Stimulated activated CD8-positive, alpha-beta memory T cell treated with anti-CD3 and anti-CD28 coated beads, Interleukin-4, amount 100 ng/mL, for 24 hours (primary cell): ENCODE results near the gene SLC6A7.
A peak's percentile ranks its signal among the peaks of the same experiment; 100 is the strongest.

Source experiments
- DNase-seq: peaks from one replicate; pipeline ENCODE4 v3.0.0-alpha.2; 2020; ENCODE audit warnings: low read depth

Gene SLC6A7

DNA sequence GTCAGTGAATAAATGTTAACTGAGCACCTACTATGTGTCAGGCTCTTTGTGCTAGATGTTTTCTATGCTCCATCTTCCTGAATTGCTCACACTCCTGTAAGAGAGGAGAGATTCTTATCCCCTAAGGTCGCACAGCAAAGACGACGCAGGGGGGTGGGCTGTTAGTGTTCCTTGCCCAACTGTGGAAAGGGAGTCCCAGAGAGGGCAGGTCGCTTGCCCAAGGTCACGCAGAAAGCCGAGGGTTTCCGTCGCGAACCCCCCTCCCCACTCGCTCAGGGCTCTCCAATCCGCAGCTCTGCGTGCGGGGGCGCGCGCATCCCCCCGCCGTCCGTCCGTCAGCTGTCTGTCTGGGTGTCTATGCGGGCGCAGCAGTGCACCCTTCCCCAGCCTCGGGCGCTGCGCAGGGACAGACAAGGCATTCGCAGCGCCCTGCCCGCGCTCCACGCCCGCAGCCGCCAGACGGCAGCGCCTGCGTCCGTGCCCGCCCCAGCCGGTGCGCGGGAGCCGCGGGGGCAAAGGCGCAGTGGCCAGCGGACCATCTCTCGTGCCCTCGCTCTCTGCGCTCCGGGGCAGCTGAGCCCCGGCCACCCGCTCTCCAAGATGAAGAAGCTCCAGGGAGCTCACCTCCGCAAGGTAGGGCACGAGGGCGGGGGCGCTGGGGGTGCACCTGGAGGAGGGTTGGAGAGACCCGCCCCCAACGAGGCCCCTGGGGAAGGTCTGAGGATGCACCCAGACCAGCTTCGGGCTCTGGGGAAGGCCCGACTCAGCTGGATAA is at the start of gene SLC6A7:
TSS of gene SLC6A7 (plus strand) at position 335 of the 775 bp plus-strand sequence. CDS start at position 601, 266 bp downstream.
- no peak for DNase-seq

GRCh38 chr5:150140830-150141229 is 49.0 kb upstream of the SLC6A7 start:
- DNase-seq = no peak

- DNase-seq = no peak
Observed at GRCh38 chr5:150141544-150142184, 48.2 kb upstream of the SLC6A7 start.

GRCh38 chr5:150142185-150142958 is 47.5 kb upstream of the SLC6A7 start:
- no peak for DNase-seq

DNA sequence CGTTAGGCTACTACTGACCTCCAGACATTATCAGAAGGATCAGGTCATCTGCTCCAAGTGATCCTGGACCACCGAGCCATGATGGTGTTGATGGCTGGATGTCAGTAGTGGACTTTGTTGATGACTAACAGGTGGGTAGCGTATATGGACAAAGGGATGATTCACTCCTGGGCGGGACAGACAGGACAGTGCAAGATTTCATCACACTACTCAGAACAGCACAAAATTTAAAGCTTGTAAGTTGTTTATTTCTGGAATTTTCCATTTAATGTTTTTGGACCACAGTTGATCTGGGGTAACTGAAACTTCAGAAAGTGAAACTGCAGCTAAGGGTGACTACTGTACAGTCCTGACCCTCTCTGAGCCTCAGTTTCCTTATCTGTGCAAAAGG is 46.9 kb upstream of the SLC6A7 start:
- no peak for DNase-seq

- DNase-seq = no peak
Observed at GRCh38 chr5:150143350-150144245, 46.3 kb upstream of the SLC6A7 start.

DNA sequence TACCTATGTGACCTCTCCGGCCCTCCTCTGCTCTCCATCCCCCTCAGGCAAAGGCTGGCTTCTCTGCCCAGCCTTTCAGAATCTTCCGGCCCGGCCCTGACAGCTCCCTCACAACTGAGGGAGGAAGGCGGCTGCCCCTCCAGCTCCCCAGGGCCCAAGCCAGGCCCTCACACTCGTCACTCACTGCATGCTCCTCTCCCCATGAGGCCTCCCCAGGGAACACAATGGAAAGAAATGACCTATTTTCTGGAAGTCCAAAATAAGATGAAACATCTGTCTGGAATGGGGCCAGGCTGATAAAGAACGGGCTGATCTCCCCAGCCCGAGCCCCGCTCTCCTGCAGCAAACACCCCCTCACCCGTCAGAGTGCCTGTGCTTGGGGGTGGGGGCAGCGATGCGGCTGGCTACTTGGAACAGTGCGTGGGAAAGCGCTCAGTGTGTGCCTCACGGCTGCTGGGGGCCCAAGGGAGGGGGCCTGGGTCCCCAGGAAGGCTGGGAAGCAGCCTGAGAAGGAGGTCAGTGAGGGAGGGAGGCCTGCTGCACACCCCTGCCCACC is 45.5 kb upstream of the SLC6A7 start:
- no peak for DNase-seq

DNA sequence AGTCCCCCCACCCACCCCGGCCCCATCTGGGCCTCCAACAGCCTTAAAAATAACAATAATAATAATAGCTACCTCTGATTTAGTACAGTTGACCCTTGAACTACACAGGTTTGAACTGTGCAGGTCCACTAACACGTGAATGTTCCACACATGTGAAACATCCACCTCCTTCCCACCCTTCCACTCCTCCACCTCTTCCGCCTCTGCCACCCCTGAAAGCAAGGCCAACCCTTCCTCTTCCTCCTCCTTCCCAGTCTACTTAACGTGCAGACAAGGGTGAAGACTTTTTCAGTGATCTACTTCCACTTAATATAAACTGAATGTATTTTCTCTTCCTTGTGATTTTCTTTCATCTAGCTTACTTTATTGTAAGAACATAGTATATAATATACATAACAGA is 45.0 kb upstream of the SLC6A7 start:
- no peak for DNase-seq

DNA sequence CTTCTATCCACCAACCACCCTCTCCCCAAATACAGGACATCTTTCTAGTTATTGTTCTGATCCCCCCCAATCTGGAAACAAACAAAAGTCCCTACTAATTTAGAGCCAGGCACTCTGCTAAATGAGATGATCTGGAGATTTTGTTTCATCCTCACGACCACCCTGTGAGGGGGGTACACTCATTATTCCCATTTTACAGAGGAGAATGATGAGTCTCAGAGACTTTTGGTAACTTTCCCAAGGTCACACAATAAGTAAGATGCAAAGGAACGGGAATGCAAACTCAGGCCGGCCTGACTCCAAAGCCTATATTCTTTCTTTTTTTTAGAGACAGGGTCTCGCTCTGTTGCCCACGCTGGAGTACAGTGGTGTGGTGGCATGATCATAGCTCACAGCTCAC is 43.6 kb upstream of the SLC6A7 start:
- DNase-seq = no peak

GRCh38 chr5:150146862-150147601 is 42.8 kb upstream of the SLC6A7 start:
- no peak for DNase-seq

DNA sequence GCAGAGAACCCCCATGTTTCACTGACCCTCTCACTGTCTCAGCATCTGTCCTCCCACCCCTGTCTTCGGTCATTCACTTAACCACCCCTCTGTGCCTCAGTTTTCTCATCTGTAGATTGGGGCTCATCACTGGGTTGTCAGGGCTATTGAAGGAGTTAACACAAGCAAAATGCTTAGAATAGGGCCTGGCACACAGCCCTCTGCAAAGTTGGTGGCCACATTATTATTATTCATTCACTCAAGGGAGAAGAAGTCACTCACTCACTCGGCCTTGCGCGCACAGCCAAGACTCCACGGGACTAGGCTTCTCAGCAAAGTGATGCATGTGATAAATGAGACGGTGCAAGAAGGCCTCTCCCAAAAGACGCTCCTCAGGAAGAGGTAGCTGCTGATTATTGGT is 42.2 kb upstream of the SLC6A7 start:
- no peak for DNase-seq

DNA sequence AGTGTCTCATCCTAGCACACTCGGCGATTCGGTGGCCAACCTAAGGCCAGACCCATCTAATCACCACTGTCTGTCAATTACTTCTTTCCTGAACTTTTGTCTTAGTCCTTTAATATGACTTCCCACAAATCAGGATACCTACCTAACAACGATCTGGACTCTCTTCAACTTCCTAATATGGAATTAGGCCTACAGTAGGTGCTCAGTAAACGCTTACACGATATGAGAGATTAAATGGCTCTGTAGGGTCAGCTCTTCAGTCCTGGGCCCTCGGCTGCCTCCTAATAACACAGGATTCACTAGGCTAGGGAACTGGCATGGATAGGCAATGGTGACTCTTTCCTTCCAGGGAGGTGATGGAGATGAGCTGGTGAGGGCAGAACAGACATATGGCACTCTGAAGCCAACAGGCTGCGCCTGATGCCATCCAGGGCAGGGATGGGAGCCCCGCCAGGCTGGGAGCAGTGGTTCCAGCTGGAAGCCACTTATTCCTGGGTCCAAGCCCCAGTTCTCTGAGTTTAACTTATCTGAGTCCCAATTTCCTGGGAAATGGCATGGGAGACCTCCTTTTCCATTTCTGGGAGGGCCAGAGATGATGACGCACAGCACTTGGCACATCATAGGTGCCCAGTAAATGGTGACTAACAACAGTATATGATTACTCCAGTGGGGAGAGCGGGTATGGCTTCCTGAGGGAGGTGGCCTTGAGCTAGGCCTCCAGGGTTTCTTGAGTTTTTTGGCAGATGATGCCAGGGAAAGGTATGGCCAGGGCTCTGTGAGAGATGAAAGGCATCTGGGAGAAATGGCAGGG is 41.5 kb upstream of the SLC6A7 start:
- no peak for DNase-seq

DNA sequence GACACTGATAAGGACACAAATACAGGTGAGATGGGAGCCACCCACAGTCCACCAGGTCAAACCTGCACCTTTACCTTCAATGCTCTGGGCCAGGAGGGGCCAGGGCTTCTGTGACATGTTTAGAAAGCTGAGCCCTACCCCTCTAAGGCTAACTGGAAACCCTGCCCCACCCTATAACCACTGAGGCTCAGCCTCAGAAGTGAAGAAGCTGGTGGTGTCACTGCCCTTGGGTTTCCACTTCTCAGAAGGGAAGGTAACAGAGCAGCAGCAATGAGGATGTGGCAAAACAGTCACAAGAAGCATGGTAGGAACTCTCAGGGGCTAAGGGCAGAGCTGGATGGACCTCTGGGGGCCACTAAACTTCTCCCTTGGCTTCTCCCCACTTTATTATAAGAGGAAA is 40.2 kb upstream of the SLC6A7 start:
- DNase-seq = no peak

DNA sequence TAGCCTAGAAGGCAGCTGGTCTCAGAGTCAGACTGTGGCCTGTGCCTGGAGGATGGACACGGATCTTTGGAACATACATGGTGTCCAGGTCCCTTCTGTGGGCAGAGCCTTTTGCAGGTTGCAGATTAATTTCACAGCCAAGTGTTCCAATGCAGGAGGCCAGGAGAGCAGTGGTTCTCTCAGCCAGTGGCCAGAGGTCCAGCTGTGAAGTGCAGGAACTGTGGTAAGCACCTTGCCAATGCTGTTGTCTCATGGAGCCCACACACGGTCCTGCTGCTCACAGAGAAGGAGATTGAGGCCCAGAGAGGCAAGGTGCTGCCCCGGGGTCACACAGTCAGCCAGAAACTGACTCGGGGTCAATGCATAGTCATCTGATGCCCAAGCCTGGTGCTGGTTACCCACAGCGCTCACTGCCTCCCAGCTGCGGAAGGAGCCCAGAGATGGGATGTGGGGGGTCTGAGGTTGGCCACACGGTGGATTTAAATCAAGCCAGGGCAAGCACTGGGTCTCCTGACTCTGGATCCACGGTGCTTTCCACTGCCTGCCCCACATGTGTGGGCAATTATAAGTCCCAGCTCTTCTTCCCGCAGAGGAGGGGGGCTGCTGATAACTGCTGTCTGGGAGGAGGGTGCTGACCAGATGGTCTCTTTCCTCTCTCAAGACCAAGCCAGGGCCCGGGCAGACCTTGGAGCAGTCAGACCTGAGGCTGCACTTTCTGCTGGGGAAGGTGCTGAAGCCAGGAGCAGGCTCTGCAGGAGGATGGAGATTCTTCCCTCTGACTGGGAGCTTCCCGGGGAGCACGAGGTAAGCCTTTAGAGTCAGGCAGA is 37.0 kb upstream of the SLC6A7 start:
- DNase-seq = no peak

DNA sequence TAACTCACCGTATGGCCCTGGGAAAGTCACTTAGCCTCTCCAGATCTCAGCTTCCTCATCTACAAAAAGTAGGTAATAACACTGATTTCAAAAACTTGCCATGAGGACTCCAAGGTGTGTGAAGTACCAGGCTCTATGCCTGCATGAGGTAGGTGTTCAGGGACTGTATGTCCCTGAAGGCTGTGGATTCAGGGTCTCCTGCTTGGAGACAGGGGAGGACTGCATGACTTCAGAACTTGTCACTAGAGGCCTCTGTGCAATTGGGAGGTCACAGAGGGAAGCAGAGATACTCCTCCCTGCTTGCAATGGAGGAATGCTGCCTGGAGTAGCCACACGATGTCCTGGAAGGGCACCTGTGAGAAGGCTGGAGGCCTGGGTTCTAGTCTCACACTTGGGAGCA is 36.4 kb upstream of the SLC6A7 start:
- no peak for DNase-seq

- no peak for DNase-seq
Observed at GRCh38 chr5:150153957-150154617, 35.8 kb upstream of the SLC6A7 start.

- DNase-seq = no peak
Observed at GRCh38 chr5:150154618-150155128, 35.2 kb upstream of the SLC6A7 start.

GRCh38 chr5:150155258-150156026 is 34.4 kb upstream of the SLC6A7 start, which contains the start of gene PDGFRB:
TSS of gene PDGFRB (minus strand) at chr5:150155845. CDS start at chr5:150137047, 18,798 bp downstream.
- DNase-seq = peak; percentile 53
